ENCODE results near the gene MANSC4.

MANSC4 gene

DNA sequence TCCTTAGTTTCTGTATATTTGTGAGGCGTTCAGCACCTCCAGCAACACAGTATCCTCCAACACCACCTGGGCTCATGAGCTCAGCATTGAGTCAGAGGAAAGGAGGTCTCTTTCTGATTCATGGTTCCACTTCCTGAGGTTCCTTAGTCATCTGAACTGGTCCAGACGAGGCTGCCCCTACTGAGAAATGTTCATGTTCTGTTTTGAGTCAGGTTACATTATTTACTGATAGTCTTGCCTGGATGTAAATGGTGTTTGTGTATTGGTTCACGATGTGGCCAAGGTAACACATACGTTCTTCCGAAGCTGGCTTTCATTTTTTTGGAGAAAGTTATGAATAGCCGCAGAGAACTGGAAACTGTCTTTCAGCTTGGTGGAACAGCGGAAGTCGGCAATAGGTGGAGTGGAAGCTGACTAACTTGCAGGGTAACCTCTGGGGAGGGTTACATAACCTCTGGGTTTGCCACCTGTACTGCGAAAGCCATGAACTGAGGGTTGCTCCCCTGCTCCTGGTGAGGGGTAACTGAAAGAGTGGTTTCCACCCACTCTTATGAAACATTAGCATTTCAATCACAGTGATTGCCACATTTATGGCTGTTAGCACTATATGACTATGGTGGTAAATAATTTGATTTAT lies 42.2 kb upstream of the MANSC4 start:
- Histone ChIP-seq H3K27me3 (peaks cover 10% of the 10 kb centered on the region), H3K4me3 (ENCODE audit: low read depth in 1 of 2, low read length in 1 of 2) (no peak overlapping the region), H3K4me1 (ENCODE audit: control insufficient read depth in 1 of 2, insufficient read depth in 1 of 2, low read depth in 1 of 2, low read length in 1 of 2) (peaks cover 7 to 14% of the 10 kb centered on the region in 2 experiments), H3K36me3 (no peaks in the 10 kb centered on the region), H3K9me3 (no peaks in the 10 kb centered on the region), H3K27ac (no peak overlapping the region)
- TF ChIP-seq, protein P1, sequence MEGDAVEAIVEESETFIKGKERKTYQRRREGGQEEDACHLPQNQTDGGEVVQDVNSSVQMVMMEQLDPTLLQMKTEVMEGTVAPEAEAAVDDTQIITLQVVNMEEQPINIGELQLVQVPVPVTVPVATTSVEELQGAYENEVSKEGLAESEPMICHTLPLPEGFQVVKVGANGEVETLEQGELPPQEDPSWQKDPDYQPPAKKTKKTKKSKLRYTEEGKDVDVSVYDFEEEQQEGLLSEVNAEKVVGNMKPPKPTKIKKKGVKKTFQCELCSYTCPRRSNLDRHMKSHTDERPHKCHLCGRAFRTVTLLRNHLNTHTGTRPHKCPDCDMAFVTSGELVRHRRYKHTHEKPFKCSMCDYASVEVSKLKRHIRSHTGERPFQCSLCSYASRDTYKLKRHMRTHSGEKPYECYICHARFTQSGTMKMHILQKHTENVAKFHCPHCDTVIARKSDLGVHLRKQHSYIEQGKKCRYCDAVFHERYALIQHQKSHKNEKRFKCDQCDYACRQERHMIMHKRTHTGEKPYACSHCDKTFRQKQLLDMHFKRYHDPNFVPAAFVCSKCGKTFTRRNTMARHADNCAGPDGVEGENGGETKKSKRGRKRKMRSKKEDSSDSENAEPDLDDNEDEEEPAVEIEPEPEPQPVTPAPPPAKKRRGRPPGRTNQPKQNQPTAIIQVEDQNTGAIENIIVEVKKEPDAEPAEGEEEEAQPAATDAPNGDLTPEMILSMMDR (IDR thresholded peaks at IDR 0.05) = no peak

DNA sequence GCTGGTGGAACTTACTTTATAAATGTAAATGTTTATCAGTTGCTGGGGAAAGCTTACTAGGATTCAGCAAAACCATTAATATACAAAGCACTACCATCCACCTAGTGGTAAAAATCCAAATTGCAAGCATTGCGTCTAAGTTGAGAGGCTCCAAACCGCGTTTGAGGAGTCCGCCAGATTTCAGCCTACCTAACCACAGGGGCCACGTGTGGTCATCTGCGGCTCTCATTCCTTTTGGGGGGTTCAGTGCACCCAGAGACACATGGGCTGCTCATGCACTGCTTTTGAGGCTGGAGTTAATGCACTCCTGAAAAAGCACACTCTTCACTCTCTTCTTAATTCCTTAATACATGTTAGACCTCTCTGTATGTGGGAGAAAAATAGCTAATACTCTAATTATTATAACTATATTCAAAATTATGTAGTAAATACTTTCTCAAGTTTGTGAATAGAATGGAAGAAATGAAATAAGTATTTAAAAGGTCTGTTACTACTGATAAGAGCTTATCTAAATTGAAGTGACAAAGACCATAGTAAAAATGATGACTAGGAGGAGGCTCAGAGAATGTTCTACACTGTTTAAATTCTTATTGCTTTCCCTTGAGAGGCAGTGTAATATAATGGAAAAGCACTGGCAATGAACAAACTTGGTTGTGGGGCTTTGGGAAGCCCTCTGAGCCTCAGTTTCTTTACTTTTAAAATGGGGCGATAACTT lies 41.4 kb upstream of the MANSC4 start:
- Histone ChIP-seq H3K4me3 (ENCODE audit: low read depth in 1 of 2, low read length in 1 of 2) (no peak overlapping the region), H3K9me3 (no peaks in the 10 kb centered on the region), H3K36me3 (no peaks in the 10 kb centered on the region), H3K27me3 (peaks cover 10% of the 10 kb centered on the region), H3K4me1 (ENCODE audit: control insufficient read depth in 1 of 2, insufficient read depth in 1 of 2, low read depth in 1 of 2, low read length in 1 of 2) (peaks cover 7 to 14% of the 10 kb centered on the region in 2 experiments), H3K27ac (no peak overlapping the region)
- TF ChIP-seq, protein P1 (IDR thresholded peaks at IDR 0.05) = peak; percentile 47

DNA sequence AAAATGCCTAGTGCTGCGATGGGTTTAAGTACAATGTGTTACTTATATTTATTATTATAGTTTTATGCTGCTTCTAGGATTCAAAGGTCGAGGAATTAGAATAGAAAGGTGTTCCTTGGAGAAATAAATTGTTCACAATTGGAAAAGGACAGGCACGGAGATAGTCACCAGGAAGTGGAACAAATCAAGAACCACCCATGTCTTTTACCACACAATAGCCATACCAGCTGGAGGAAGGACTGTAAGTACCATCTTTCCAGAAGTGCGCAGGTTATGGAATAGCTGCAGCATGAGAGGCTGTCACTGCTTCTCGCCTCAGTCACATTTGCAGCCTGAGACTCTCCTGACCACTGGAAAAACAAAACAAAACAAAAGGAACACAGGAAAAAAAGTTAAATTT lies 40.5 kb upstream of the MANSC4 start:
- TF ChIP-seq, protein P1 (IDR thresholded peaks at IDR 0.05) = no peak
- no peaks in the 10 kb centered on the region for H3K36me3 ChIP-seq
- peaks cover 10% of the 10 kb centered on the region for H3K27me3 ChIP-seq
- H3K4me1 ChIP-seq (ENCODE audit: control insufficient read depth in 1 of 2, insufficient read depth in 1 of 2, low read depth in 1 of 2, low read length in 1 of 2) = peaks cover 7 to 14% of the 10 kb centered on the region in 2 experiments
- no peak overlapping the region for H3K27ac ChIP-seq
- no peaks in the 10 kb centered on the region for H3K9me3 ChIP-seq
- no peak overlapping the region for H3K4me3 ChIP-seq (ENCODE audit: low read depth in 1 of 2, low read length in 1 of 2)

DNA sequence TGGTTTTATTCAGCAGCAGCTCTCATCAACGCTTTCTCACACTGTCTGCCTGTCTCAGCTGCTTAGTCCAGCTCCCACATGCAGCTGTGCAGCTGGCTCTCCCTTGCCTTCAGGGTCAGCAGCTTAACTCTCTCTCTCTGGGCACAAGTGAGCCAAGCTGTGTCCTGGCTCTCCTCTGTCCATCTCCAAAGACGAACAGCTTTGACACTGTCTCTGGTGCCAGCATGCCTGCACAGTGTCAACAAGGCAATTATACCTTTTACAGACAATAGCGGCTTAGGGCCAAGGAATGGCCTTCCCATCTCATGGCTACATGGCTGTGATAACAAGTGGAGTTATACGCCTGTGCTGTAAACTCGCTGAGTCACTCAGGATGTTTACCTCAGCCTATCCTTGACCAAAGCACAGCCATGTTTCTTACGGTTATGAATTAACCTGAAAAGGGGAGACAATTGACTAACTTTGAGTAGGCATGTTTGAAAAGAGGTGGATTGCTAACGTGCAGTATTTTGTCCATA lies 38.4 kb upstream of the MANSC4 start:
- peaks cover 7 to 18% of the 10 kb centered on the region in 2 experiments for H3K4me1 ChIP-seq (ENCODE audit: control insufficient read depth in 1 of 2, insufficient read depth in 1 of 2, low read depth in 1 of 2, low read length in 1 of 2)
- no peak overlapping the region for H3K4me3 ChIP-seq (ENCODE audit: low read depth in 1 of 2, low read length in 1 of 2)
- H3K36me3 ChIP-seq = no peaks in the 10 kb centered on the region
- TF ChIP-seq, protein P1 (IDR thresholded peaks at IDR 0.05) = no peak
- no peaks in the 10 kb centered on the region for H3K27me3 ChIP-seq
- no peaks in the 10 kb centered on the region for H3K9me3 ChIP-seq
- no peak overlapping the region for H3K27ac ChIP-seq

DNA sequence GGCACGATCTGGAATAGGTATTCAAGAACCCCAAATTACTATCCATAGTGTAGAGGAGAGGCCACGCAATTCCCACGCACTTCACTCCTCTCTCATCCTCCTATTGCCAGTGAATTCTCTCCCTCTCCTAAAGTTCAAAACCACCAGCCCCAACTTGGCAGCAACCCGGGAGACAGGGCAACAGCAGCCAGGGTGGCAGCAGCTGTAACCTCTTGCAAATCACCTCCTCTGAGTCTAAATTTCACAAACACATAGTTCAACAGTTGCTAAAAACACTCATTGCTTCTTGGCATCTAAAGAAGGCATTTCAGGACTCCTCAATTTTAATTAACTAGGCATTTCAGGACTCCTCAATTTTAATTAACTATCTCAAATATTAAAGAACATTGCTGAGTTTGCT lies 37.7 kb upstream of the MANSC4 start:
- Histone ChIP-seq H3K27me3 (no peaks in the 10 kb centered on the region), H3K36me3 (no peaks in the 10 kb centered on the region), H3K27ac (no peak overlapping the region), H3K4me1 (ENCODE audit: control insufficient read depth in 1 of 2, insufficient read depth in 1 of 2, low read depth in 1 of 2, low read length in 1 of 2) (peaks cover 7 to 18% of the 10 kb centered on the region in 2 experiments), H3K9me3 (no peaks in the 10 kb centered on the region), H3K4me3 (ENCODE audit: low read depth in 1 of 2, low read length in 1 of 2) (no peak overlapping the region)
- TF ChIP-seq, protein P1 (IDR thresholded peaks at IDR 0.05) = no peak
